HCT116 (cell line): ENCODE measurements around the gene ATP2B3. TPM values are rescaled to one million over a fixed set of nuclear protein-coding genes. Genes with fewer than 3 reads are reported as not detected.

Experiments used
- ATAC-seq: fragments of 200-7000 bp; cut with Tn5 transposase; 2 replicates; pipeline ENCODE4 v1.9.1; 2020; ENCODE audit warnings: mild to moderate bottlenecking, moderate library complexity
- BruUV-seq: library from RNA; stranded (reverse); fragments of 400-500 nt; replicated peaks from 2 replicates; lab custom pipeline; 2021; lab: Mats Ljungman, UMichigan
- CTCF ChIA-PET: fragments of 300-600 bp; sonication (Branson Sonifier 250); formaldehyde crosslinking; loops from one replicate; lab custom pipeline; 2021; ENCODE audit warnings: antibody characterized with exemption; lab: Charles Lee
- POLR2A ChIA-PET: fragments of 300-600, 350-600 bp; sonication (Branson Sonifier 250); formaldehyde crosslinking; loops from one replicate; lab custom pipeline; 2021; ENCODE audit warnings: antibody characterized with exemption; lab: Charles Lee
- RAD21 ChIA-PET, 2 experiments: fragments of 300-600 bp; sonication (Branson Sonifier 250); formaldehyde crosslinking; loops; one replicate each; lab custom pipeline; 2023; ENCODE audit warnings: low total read pairs in 2 of 2; ENCODE audit not compliant: uncharacterized antibody in 2 of 2, unreplicated experiment in 2 of 2, low non-redundant PET in 1 of 2; lab: Charles Lee
- DNase-seq: peaks from one replicate; pipeline ENCODE4 v3.0.0-alpha.2; 2010; ENCODE audit warnings: low read depth, low spot score
- H2AFZ ChIP-seq: fragments of 200-600 bp; shearing (Covaris generic), sonication (generic); 2 replicates; pipeline ENCODE4 v1.6.1; 2017; ENCODE audit warnings: low read depth, mixed run types, mixed read lengths, antibody characterized with exemption, low read length; ENCODE audit not compliant: poor library complexity, severe bottlenecking
- H3K27ac ChIP-seq: 2 replicates; pipeline ENCODE4 v1.5.1; 2012; ENCODE audit warnings: low read depth, low read length
- H3K27me3 ChIP-seq: fragments of 200-600 bp; sonication (generic); 2 replicates; pipeline ENCODE4 v1.6.1; 2016; ENCODE audit warnings: mixed run types, low read length, mixed read lengths; ENCODE audit not compliant: insufficient read depth
- H3K36me3 ChIP-seq, 2 experiments: fragments of 200-500 bp in 1 of 2; fragments of 200-600 bp in 1 of 2; sonication (Bioruptor generic) in 1 of 2; sonication (generic) in 1 of 2; 2 replicates each; pipeline versions ENCODE4 v1.5.1 to v1.6.1; 2014 to 2016; ENCODE audit warnings: low read length in 2 of 2, inconsistent platforms in 1 of 2, mixed read lengths in 1 of 2, mixed run types in 1 of 2; ENCODE audit not compliant: insufficient read depth in 2 of 2, control insufficient read depth in 1 of 2
- H3K4me1 ChIP-seq, 2 experiments: fragments of 200-600 bp in 1 of 2; sonication (generic) in 1 of 2; 2 replicates each; pipeline versions ENCODE4 v1.5.1 to v1.6.1; 2012 to 2017; ENCODE audit warnings: low read length in 2 of 2, inconsistent platforms in 1 of 2, mild to moderate bottlenecking in 1 of 2, mixed read lengths in 1 of 2, mixed run types in 1 of 2, moderate library complexity in 1 of 2; ENCODE audit not compliant: insufficient read depth in 2 of 2, control insufficient read depth in 1 of 2
- H3K4me2 ChIP-seq: fragments of 200-600 bp; sonication (generic); 2 replicates; pipeline ENCODE4 v1.6.1; 2017; ENCODE audit warnings: mixed run types, low read length, mixed read lengths
- H3K4me3 ChIP-seq, 2 experiments: fragments of 200-600 bp in 1 of 2; sonication (generic) in 1 of 2; replicated peaks in 1 of 2; 2 replicates each; pipeline ENCODE4 v1.5.1; 2011 to 2016; ENCODE audit warnings: low read length in 2 of 2, control low read depth in 1 of 2, low read depth in 1 of 2, mild to moderate bottlenecking in 1 of 2, mixed read lengths in 1 of 2, mixed run types in 1 of 2
- H3K79me2 ChIP-seq: fragments of 200-600 bp; sonication (generic); 2 replicates; pipeline ENCODE4 v1.6.1; 2017; ENCODE audit warnings: mild to moderate bottlenecking, mixed run types, low read length, moderate library complexity, mixed read lengths; ENCODE audit not compliant: insufficient read depth
- H3K9ac ChIP-seq: fragments of 200-600 bp; sonication (generic); 2 replicates; pipeline ENCODE4 v1.6.1; 2016; ENCODE audit warnings: low read length, mixed read lengths
- H3K9me2 ChIP-seq: fragments of 200-600 bp; sonication (generic), shearing (Covaris generic); 2 replicates; pipeline ENCODE4 v1.6.1; 2017; ENCODE audit warnings: mixed run types, mild to moderate bottlenecking, moderate library complexity; ENCODE audit not compliant: insufficient read depth
- H3K9me3 ChIP-seq, 2 experiments: fragments of 200-500 bp in 1 of 2; fragments of 200-600 bp in 1 of 2; sonication (Bioruptor generic) in 1 of 2; sonication (generic) in 1 of 2; 2 replicates each; pipeline ENCODE4 v1.6.1; 2014 to 2017; ENCODE audit warnings: low read length in 2 of 2, mixed read lengths in 2 of 2, inconsistent platforms in 1 of 2, low read depth in 1 of 2, mild to moderate bottlenecking in 1 of 2, mixed run types in 1 of 2, moderate library complexity in 1 of 2; ENCODE audit not compliant: control insufficient read depth in 1 of 2, insufficient read depth in 1 of 2
- H4K20me1 ChIP-seq: fragments of 200-600 bp; sonication (generic), shearing (Covaris generic); 2 replicates; pipeline ENCODE4 v1.6.1; 2017; ENCODE audit warnings: mixed run types, mild to moderate bottlenecking, moderate library complexity; ENCODE audit not compliant: insufficient read depth
- ATF3 ChIP-seq: IDR thresholded peaks from 2 replicates; pipeline ENCODE4 v1.6.1; 2012
- CEBPB ChIP-seq: IDR thresholded peaks from 2 replicates; pipeline ENCODE4 v1.6.1; 2012; ENCODE audit warnings: low read depth
- CTCF ChIP-seq, 3 experiments: fragments of 200-600 bp in 1 of 3; sonication (generic) in 1 of 3; IDR thresholded peaks in 2 of 3; conservative IDR thresholded peaks in 1 of 3; 2 replicates each; pipeline ENCODE4 v1.5.1; 2012 to 2017; ENCODE audit warnings: low read depth in 2 of 3, low read length in 2 of 3, antibody characterized with exemption in 1 of 3, borderline replicate concordance in 1 of 3, control low read depth in 1 of 3, mild to moderate bottlenecking in 1 of 3, mixed read lengths in 1 of 3, mixed run types in 1 of 3, moderate library complexity in 1 of 3; ENCODE audit not compliant: insufficient read depth in 1 of 3
- ELF1 ChIP-seq: IDR thresholded peaks from 2 replicates; pipeline ENCODE4 v1.6.1; 2012; ENCODE audit warnings: low read depth, borderline replicate concordance
- EZH2 ChIP-seq: fragments of 200-600 bp; sonication (generic); IDR thresholded peaks from 2 replicates; pipeline ENCODE4 v1.6.1; 2017; ENCODE audit warnings: antibody characterized with exemption, mixed run types
- FOSL1 ChIP-seq: IDR thresholded peaks from 2 replicates; pipeline ENCODE4 v1.6.1; 2012; ENCODE audit warnings: low read depth
- JUND ChIP-seq: IDR thresholded peaks from 2 replicates; pipeline ENCODE4 v1.6.1; 2012
- MAX ChIP-seq: IDR thresholded peaks from 2 replicates; pipeline ENCODE4 v1.6.1; 2012
- POLR2A ChIP-seq: IDR thresholded peaks from 2 replicates; pipeline ENCODE4 v1.7.0; 2011; ENCODE audit warnings: borderline replicate concordance; ENCODE audit not compliant: insufficient read depth, insufficient read length; ENCODE audit errors: extremely low read depth
- POLR2AphosphoS5 ChIP-seq: IDR thresholded peaks from 2 replicates; pipeline ENCODE4 v1.6.1; 2011; ENCODE audit warnings: mild to moderate bottlenecking, low read depth, low read length, moderate library complexity
- RAD21 ChIP-seq: IDR thresholded peaks from 2 replicates; pipeline ENCODE4 v1.6.1; 2012; ENCODE audit warnings: low read depth, mild to moderate bottlenecking
- REST ChIP-seq: IDR thresholded peaks from 2 replicates; pipeline ENCODE4 v1.6.1; 2012; ENCODE audit warnings: low read depth
- SIN3A ChIP-seq: IDR thresholded peaks from 2 replicates; pipeline ENCODE4 v1.6.1; 2012; ENCODE audit warnings: low read depth
- SP1 ChIP-seq: IDR thresholded peaks from 2 replicates; pipeline ENCODE4 v1.6.1; 2012; ENCODE audit warnings: low read depth
- SRF ChIP-seq: IDR thresholded peaks from 2 replicates; pipeline ENCODE4 v1.6.1; 2012; ENCODE audit warnings: low read depth
- TCF7L2 ChIP-seq: IDR thresholded peaks from 2 replicates; pipeline ENCODE4 v1.7.0; 2011; ENCODE audit warnings: borderline replicate concordance, inconsistent platforms; ENCODE audit not compliant: insufficient read depth, insufficient read length; ENCODE audit errors: extremely low read depth
- YY1 ChIP-seq: IDR thresholded peaks from 2 replicates; pipeline ENCODE4 v1.6.1; 2011; ENCODE audit warnings: low read length, low read depth, moderate library complexity, mild to moderate bottlenecking; ENCODE audit not compliant: insufficient replicate concordance; ENCODE audit errors: extremely low read depth
- ZBTB33 ChIP-seq: IDR thresholded peaks from 2 replicates; pipeline ENCODE4 v1.6.1; 2011; ENCODE audit warnings: mild to moderate bottlenecking, low read length, moderate library complexity; ENCODE audit not compliant: insufficient replicate concordance; ENCODE audit errors: extremely low read depth
- ZNF274 ChIP-seq: fragments of 200-500 bp; sonication (Bioruptor generic); IDR thresholded peaks from 2 replicates; pipeline ENCODE4 v1.6.1; 2014; ENCODE audit warnings: mild to moderate bottlenecking, low read depth, low read length, inconsistent platforms
- intact Hi-C: fragments of 100-400 bp; cut with micrococcal nuclease; formaldehyde crosslinking; loops from 2 replicates; pipeline ENCODE4 v1.10.0; 2022
- total RNA-seq: library from RNA; stranded (reverse); gene quantifications from one replicate; pipeline ENCODE4 v1.2.1, GENCODE V29; 2021; ENCODE audit not compliant: unreplicated experiment

ATP2B3 gene
- total RNA-seq, 1 experiment from 2014 or later: not detected

GRCh38 chrX:153516073-153516472 is 1.4 kb upstream of the ATP2B3 start:
- DNase-seq (no peak), ATAC-seq (no peak)
- Histone ChIP-seq H3K4me2 (no peak overlapping the region), H3K9me3 (no peaks in the 10 kb centered on the region), H3K9ac (no peak overlapping the region), H3K4me1 (no peaks in the 10 kb centered on the region), H3K27ac (no peak overlapping the region), H3K4me3 (no peak overlapping the region), H2AFZ (no peak overlapping the region), H4K20me1 (no peaks in the 10 kb centered on the region), H3K79me2 (no peaks in the 10 kb centered on the region), H3K9me2 (no peaks in the 10 kb centered on the region), H3K36me3 (no peaks in the 10 kb centered on the region), H3K27me3 (no peaks in the 10 kb centered on the region)
- TF ChIP-seq ELF1 (no peak), SP1 (no peak), RAD21 (no peak), POLR2AphosphoS5 (no peak), CEBPB (no peak), EZH2 (no peak), ATF3 (no peak), JUND (no peak), MAX (no peak), FOSL1 (no peak), CTCF (IDR thresholded peaks at IDR 0.05 in 2 of 3, conservative IDR thresholded peaks at IDR 0.05 in 1 of 3; ENCODE audit: borderline replicate concordance in 1 of 3, insufficient read depth in 1 of 3, low read depth in 2 of 3, low read length in 2 of 3) (no peak), REST (no peak), TCF7L2 (no peak), ZBTB33 (no peak), YY1 (no peak), ZNF274 (no peak), SIN3A (no peak), SRF (no peak), POLR2A (no peak)
- no TSS peak for BruUV-seq
- RAD21 ChIA-PET: no interaction called here
- POLR2A ChIA-PET: no interaction called here
- CTCF ChIA-PET: no interaction called here
- intact Hi-C loops: no loop called here
